GM10847 (cell line): ENCODE data around the gene FGF5.

ENCODE experiments used
- POLR2A ChIP-seq: IDR thresholded peaks from 2 replicates; pipeline ENCODE4 v1.6.1; 2011; ENCODE audit not compliant: insufficient read length; ENCODE audit errors: extremely low read depth

The FGF5 gene

GRCh38 chr4:80266253-80266901 is at the start of gene FGF5:
FGF5 (plus strand) TSS chr4:80266664; CDS start chr4:80266825, 161 bp downstream.
- no peak for TF ChIP-seq POLR2A

- no peak for TF ChIP-seq POLR2A
These were observed 47.0 kb upstream of the FGF5 start for GRCh38 chr4:80219301-80220025.

GRCh38 chr4:80220711-80221110 is 45.8 kb upstream of the FGF5 start:
- no peak for TF ChIP-seq POLR2A

- TF ChIP-seq POLR2A: no peak
These were observed 45.3 kb upstream of the FGF5 start for GRCh38 chr4:80221161-80221560.

GRCh38 chr4:80225595-80225994 is 40.9 kb upstream of the FGF5 start:
- no peak for TF ChIP-seq POLR2A

GRCh38 chr4:80226094-80226493 is 40.4 kb upstream of the FGF5 start:
- TF ChIP-seq POLR2A: no peak

- TF ChIP-seq POLR2A: no peak
These were observed 38.0 kb upstream of the FGF5 start for GRCh38 chr4:80228460-80228859.

GRCh38 chr4:80229128-80229527 is 37.3 kb upstream of the FGF5 start:
- TF ChIP-seq POLR2A: no peak

- TF ChIP-seq POLR2A: no peak
These were observed 36.9 kb upstream of the FGF5 start for GRCh38 chr4:80229590-80229989.

- no peak for TF ChIP-seq POLR2A
These were observed 35.3 kb upstream of the FGF5 start for GRCh38 chr4:80231180-80231579.

GRCh38 chr4:80232707-80233370 is 33.6 kb upstream of the FGF5 start:
- TF ChIP-seq POLR2A: no peak

- TF ChIP-seq POLR2A: no peak
These were observed 33.1 kb upstream of the FGF5 start for GRCh38 chr4:80233390-80233789.

- no peak for TF ChIP-seq POLR2A
These were observed 31.0 kb upstream of the FGF5 start for GRCh38 chr4:80235451-80235850.

- TF ChIP-seq POLR2A: no peak
These were observed 28.5 kb upstream of the FGF5 start for GRCh38 chr4:80237992-80238391.

GRCh38 chr4:80239480-80240150 is 26.8 kb upstream of the FGF5 start:
- no peak for TF ChIP-seq POLR2A

GRCh38 chr4:80240976-80241375 is 25.5 kb upstream of the FGF5 start:
- TF ChIP-seq POLR2A: no peak
